K562 (cell line): Measurements from ENCODE around the gene PDE3A. TPM values are rescaled to one million over a fixed set of nuclear protein-coding genes. Genes with fewer than 3 reads are reported as not detected.

ENCODE experiments used
- ATAC-seq: fragments of 200-7000 bp; cut with Tn5 transposase; 3 replicates; pipeline ENCODE4 v1.9.1; 2020; ENCODE audit warnings: moderate library complexity
- BruUV-seq: library from RNA; stranded (reverse); fragments of 400-500 nt; replicated peaks from 2 replicates; lab custom pipeline; 2021; lab: Mats Ljungman, UMichigan
- CTCF ChIA-PET: fragments of 300-600 bp; formaldehyde crosslinking; extraction: SDS; loops from one replicate; lab custom pipeline; 2021; ENCODE audit warnings: low intra/inter-chr PET ratio; lab: Yijun Ruan, JAX
- POLR2A ChIA-PET: fragments of 300-600, 350-650 bp; sonication (Branson Sonifier 250); formaldehyde crosslinking; extraction: SDS; loops from one replicate; lab custom pipeline; 2021; ENCODE audit warnings: antibody characterized with exemption, inconsistent platforms; lab: Yijun Ruan, JAX
- DNase-seq, 4 experiments: peaks; one replicate each; pipeline versions ENCODE4 v3.0.0 to v3.0.0-alpha.2; 2011 to 2018; ENCODE audit warnings: low spot score in 3 of 4, mixed read lengths in 3 of 4; ENCODE audit errors: extremely low read depth in 1 of 4
- FAIRE-seq: peaks from 2 replicates; lab custom pipeline; 2011; peaks lifted over from hg19 to GRCh38; lab: Jason Lieb, UNC
- H2AFZ ChIP-seq: 2 replicates; pipeline ENCODE4 v1.6.0; 2011; ENCODE audit warnings: low read depth, low read length, control low read depth, inconsistent platforms
- H3K27ac ChIP-seq: fragments of 200-600 bp; 3 replicates; pipeline ENCODE4 v1.8.0; 2011; ENCODE audit warnings: low read depth, mild to moderate bottlenecking, control low read depth, inconsistent platforms, low read length, moderate library complexity, mixed read lengths; ENCODE audit errors: extremely low read depth
- H3K27me3 ChIP-seq, 2 experiments: fragments of 300-600 bp in 1 of 2; 2 replicates in 1 of 2; 3 replicates in 1 of 2; pipeline versions ENCODE4 v1.6.0 to v1.8.0; 2011; ENCODE audit warnings: inconsistent platforms in 2 of 2, low read length in 2 of 2, mild to moderate bottlenecking in 1 of 2, mixed read lengths in 1 of 2, moderate library complexity in 1 of 2; ENCODE audit not compliant: control insufficient read depth in 2 of 2, insufficient read depth in 2 of 2
- H3K36me3 ChIP-seq: fragments of 300-600 bp; 3 replicates; pipeline ENCODE4 v1.8.0; 2011; ENCODE audit warnings: mild to moderate bottlenecking, low read length, inconsistent platforms; ENCODE audit not compliant: control insufficient read depth, insufficient read depth
- H3K4me1 ChIP-seq, 2 experiments: fragments of 200-600 bp in 1 of 2; replicated peaks in 1 of 2; 2 replicates in 1 of 2; 3 replicates in 1 of 2; pipeline versions ENCODE4 v1.5.1 to v1.8.0; 2011; ENCODE audit warnings: inconsistent platforms in 2 of 2, low read length in 2 of 2, mild to moderate bottlenecking in 1 of 2, mixed read lengths in 1 of 2, moderate library complexity in 1 of 2; ENCODE audit not compliant: control insufficient read depth in 2 of 2, insufficient read depth in 2 of 2
- H3K4me2 ChIP-seq: 2 replicates; pipeline ENCODE4 v1.6.1; 2011; ENCODE audit warnings: low read length, control low read depth, inconsistent platforms, mixed read lengths; ENCODE audit not compliant: insufficient read depth
- H3K4me3 ChIP-seq: fragments of 200-600 bp; sonication (generic), shearing (Covaris generic); 2 replicates; pipeline ENCODE4 v1.5.1; 2016; ENCODE audit warnings: control low read depth, inconsistent platforms
- H3K79me2 ChIP-seq: fragments of 200-600 bp; 3 replicates; pipeline ENCODE4 v1.8.0; 2011; ENCODE audit warnings: low read length, inconsistent platforms; ENCODE audit not compliant: control insufficient read depth, insufficient read depth
- H3K9ac ChIP-seq, 2 experiments: 2 replicates each; pipeline versions ENCODE4 v1.6.0 to v1.6.1; 2011; ENCODE audit warnings: low read depth in 2 of 2, low read length in 2 of 2, control low read depth in 1 of 2, inconsistent platforms in 1 of 2, mild to moderate bottlenecking in 1 of 2, mixed read lengths in 1 of 2; ENCODE audit not compliant: insufficient read depth in 1 of 2
- H3K9me1 ChIP-seq: one replicate; pipeline ENCODE4 v1.6.0; 2011; ENCODE audit warnings: inconsistent platforms, mild to moderate bottlenecking, low read length, moderate library complexity; ENCODE audit not compliant: control insufficient read depth, insufficient read depth
- H3K9me3 ChIP-seq: replicated peaks from 2 replicates; pipeline ENCODE4 v1.5.1; 2011; ENCODE audit warnings: low read depth, low read length, inconsistent platforms; ENCODE audit not compliant: control insufficient read depth, insufficient read depth
- H4K20me1 ChIP-seq: replicated peaks from 2 replicates; pipeline ENCODE4 v1.6.1; 2011; ENCODE audit warnings: low read length, inconsistent platforms, mixed read lengths; ENCODE audit not compliant: control insufficient read depth, insufficient read depth
- CBFA2T2 ChIP-seq: fragments of 450-650 bp; conservative IDR thresholded peaks from 2 replicates; pipeline ENCODE4 v1.6.1; 2017; ENCODE audit warnings: mild to moderate bottlenecking
- ETV5 ChIP-seq: sonication (generic); formaldehyde crosslinking; IDR thresholded peaks from 2 replicates; pipeline ENCODE4 v1.4.0; 2020; ENCODE audit warnings: low read depth, mild to moderate bottlenecking, missing genetic modification reagents
- MCM5 ChIP-seq: fragments of 450-650 bp; IDR thresholded peaks from 2 replicates; pipeline ENCODE4 v1.6.1; 2016; ENCODE audit warnings: low read depth
- POLR2AphosphoS2 ChIP-seq: IDR thresholded peaks from 2 replicates; pipeline ENCODE4 v1.6.1; 2012; ENCODE audit warnings: low read length, improper control_type of control experiment
- SP2 ChIP-seq: IDR thresholded peaks from 2 replicates; pipeline ENCODE4 v1.6.1; 2011; ENCODE audit warnings: mild to moderate bottlenecking, low read depth, low read length, moderate library complexity; ENCODE audit not compliant: poor library complexity, severe bottlenecking; ENCODE audit errors: extremely low read depth
- TEAD4 ChIP-seq, 2 experiments: sonication (generic) in 1 of 2; formaldehyde crosslinking in 1 of 2; IDR thresholded peaks; 2 replicates each; pipeline versions ENCODE4 v1.6.1 to v1.8.0; 2012 to 2022; ENCODE audit warnings: borderline replicate concordance in 1 of 2, inconsistent platforms in 1 of 2, low read length in 1 of 2, mild to moderate bottlenecking in 1 of 2, missing genetic modification reagents in 1 of 2
- ZNF124 ChIP-seq: sonication (generic); formaldehyde crosslinking; IDR thresholded peaks from 2 replicates; pipeline ENCODE4 v1.8.1; 2022; ENCODE audit warnings: missing genetic modification reagents
- ZNF253 ChIP-seq: fragments of 250-450 bp; sonication (Bioruptor Pico); conservative IDR thresholded peaks from 2 replicates; pipeline ENCODE4 v1.6.1; 2021; ENCODE audit warnings: mild to moderate bottlenecking
- ZNF3 ChIP-seq: fragments of 250-450 bp; sonication (Bioruptor Pico); IDR thresholded peaks from 2 replicates; pipeline ENCODE4 v1.5.0; 2021; ENCODE audit warnings: mild to moderate bottlenecking, moderate library complexity
- ZNF589 ChIP-seq: fragments of 200-800 bp; sonication (Bioruptor generic); IDR thresholded peaks from 2 replicates; pipeline ENCODE4 v1.6.1; 2016; ENCODE audit warnings: low read depth, missing genetic modification characterization, missing compliant biosample characterization
- WGBS: fragments of 100-300 bp; shearing (Covaris generic); methylation state at CpG from one replicate; pipeline ENCODE4 v1.1.6; 2016; ENCODE audit warnings: low coverage, mixed read lengths; ENCODE audit not compliant: insufficient coverage; ENCODE audit errors: missing lambda C conversion rate; 5-methylcytosine and 5-hydroxymethylcytosine counted together
- in situ Hi-C: fragments of 300-500 bp; cut with MboI; formaldehyde crosslinking; loops from 4 replicates; pipeline ENCODE4 v1.15.0; 2018; ENCODE audit warnings: inconsistent platforms, mixed read lengths
- intact Hi-C: fragments of 100-400 bp; cut with micrococcal nuclease; formaldehyde crosslinking; loops from 2 replicates; pipeline ENCODE4 v1.14.2; 2022
- polyA plus RNA-seq, 8 experiments: library from polyadenylated mRNA; depleted of rRNA in 4 of 8; stranded (reverse) in 5 of 8; unstranded in 3 of 8; fragments of >200 nt; fragmentation: Nextera tagmentation in 2 of 8; fragmentation: Illumina TruSeq in 1 of 8; extraction: Ambion mirVana in 2 of 8; extraction: Trizol in 1 of 8; gene quantifications; 2 replicates each; pipeline versions ENCODE4 v1.2.1 to v1.2.3, GENCODE V29; 2011 to 2014; ENCODE audit warnings: inconsistent platforms in 1 of 8, missing spikeins in 1 of 8
- total RNA-seq, 7 experiments: library from RNA; depleted of rRNA in 6 of 7; stranded (reverse); fragments of >200 nt in 6 of 7; fragmentation: Illumina TruSeq in 2 of 7; extraction: Trizol in 2 of 7; gene quantifications; 2 replicates each; pipeline versions ENCODE4 v1.2.1 to v1.2.3, GENCODE V29; 2011 to 2021; ENCODE audit warnings: low replicate concordance in 1 of 7
- TF ChIP-seq, protein P1 (sequence below): fragments of 450-650 bp; IDR thresholded peaks from 2 replicates; pipeline ENCODE4 v1.7.1; 2018; ENCODE audit warnings: mild to moderate bottlenecking, low read depth; ENCODE audit not compliant: partially characterized antibody
- TF ChIP-seq, protein P2 (sequence below): fragments of 250-450 bp; sonication (Bioruptor Pico); IDR thresholded peaks from 2 replicates; pipeline ENCODE4 v1.4.0; 2020; ENCODE audit warnings: borderline replicate concordance

Gene PDE3A
- total and polyA plus RNA-seq, 9 of the 15 experiments (the other 6 are each of a cell fraction or from before 2014, with no cell fraction given), result 0.02 TPM; not detected in 8

DNA sequence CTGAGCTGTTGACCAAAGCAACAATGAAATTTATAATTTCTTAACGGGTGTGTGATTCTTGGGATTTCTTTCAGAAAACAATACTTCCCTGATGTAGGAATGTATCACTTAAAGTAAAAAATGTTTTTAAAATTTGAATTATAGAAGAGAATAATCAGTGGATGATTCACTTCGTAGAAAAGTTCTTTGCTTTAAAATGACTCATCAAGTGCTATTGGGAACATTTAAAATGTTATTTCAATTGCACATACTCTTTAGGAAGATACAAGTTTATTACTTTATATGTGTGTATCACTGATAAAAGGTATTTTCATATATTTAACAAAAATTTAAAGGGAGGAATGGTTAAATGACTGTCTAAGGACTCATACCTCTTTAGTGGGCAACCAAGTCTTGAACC is 155.3 kb downstream of the PDE3A start:
- ChIA-PET CTCF (no interaction called here), POLR2A (no interaction called here)
- Histone ChIP-seq H3K9me1 (no peaks in the 10 kb centered on the region), H3K4me2 (no peak overlapping the region), H3K27ac (no peak overlapping the region), H3K9me3 (no peaks in the 10 kb centered on the region), H3K9ac (no peak overlapping the region), H4K20me1 (no peaks in the 10 kb centered on the region), H3K4me1 (no peaks in the 10 kb centered on the region), H3K79me2 (no peaks in the 10 kb centered on the region)
- no TSS peak for BruUV-seq
- in situ Hi-C loops, result no loop called here
- WGBS, result 0% methylated on average over 2 of the region's 2 CpGs
- FAIRE-seq, result no peak
- no peak for ATAC-seq
- TF ChIP-seq, protein P1, sequence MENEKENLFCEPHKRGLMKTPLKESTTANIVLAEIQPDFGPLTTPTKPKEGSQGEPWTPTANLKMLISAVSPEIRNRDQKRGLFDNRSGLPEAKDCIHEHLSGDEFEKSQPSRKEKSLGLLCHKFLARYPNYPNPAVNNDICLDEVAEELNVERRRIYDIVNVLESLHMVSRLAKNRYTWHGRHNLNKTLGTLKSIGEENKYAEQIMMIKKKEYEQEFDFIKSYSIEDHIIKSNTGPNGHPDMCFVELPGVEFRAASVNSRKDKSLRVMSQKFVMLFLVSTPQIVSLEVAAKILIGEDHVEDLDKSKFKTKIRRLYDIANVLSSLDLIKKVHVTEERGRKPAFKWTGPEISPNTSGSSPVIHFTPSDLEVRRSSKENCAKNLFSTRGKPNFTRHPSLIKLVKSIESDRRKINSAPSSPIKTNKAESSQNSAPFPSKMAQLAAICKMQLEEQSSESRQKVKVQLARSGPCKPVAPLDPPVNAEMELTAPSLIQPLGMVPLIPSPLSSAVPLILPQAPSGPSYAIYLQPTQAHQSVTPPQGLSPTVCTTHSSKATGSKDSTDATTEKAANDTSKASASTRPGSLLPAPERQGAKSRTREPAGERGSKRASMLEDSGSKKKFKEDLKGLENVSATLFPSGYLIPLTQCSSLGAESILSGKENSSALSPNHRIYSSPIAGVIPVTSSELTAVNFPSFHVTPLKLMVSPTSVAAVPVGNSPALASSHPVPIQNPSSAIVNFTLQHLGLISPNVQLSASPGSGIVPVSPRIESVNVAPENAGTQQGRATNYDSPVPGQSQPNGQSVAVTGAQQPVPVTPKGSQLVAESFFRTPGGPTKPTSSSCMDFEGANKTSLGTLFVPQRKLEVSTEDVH, result no peak
- no peak for TF ChIP-seq SP2
- no peak for TF ChIP-seq ETV5 (CRISPR knock-in tag)
- no peak for TF ChIP-seq ZNF124
- TF ChIP-seq TEAD4 (IDR thresholded peaks at IDR 0.05; ENCODE audit: low read length), result no peak
- TF ChIP-seq TEAD4 (CRISPR knock-in tag; IDR thresholded peaks at IDR 0.05; ENCODE audit: borderline replicate concordance), result no peak
- no peak for TF ChIP-seq POLR2AphosphoS2
- no peak for TF ChIP-seq ZNF3 (CRISPR knock-in tag)
- TF ChIP-seq, protein P2, sequence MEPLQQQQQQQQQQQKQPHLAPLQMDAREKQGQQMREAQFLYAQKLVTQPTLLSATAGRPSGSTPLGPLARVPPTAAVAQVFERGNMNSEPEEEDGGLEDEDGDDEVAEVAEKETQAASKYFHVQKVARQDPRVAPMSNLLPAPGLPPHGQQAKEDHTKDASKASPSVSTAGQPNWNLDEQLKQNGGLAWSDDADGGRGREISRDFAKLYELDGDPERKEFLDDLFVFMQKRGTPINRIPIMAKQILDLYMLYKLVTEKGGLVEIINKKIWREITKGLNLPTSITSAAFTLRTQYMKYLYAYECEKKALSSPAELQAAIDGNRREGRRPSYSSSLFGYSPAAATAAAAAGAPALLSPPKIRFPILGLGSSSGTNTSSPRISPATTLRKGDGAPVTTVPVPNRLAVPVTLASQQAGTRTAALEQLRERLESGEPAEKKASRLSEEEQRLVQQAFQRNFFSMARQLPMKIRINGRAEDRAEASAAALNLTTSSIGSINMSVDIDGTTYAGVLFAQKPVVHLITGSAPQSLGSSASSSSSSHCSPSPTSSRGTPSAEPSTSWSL, result no peak
- TF ChIP-seq CBFA2T2, result no peak
- no peak for TF ChIP-seq ZNF253 (CRISPR knock-in tag)
- TF ChIP-seq ZNF589, result no peak
- no peak for TF ChIP-seq MCM5
- TF ChIP-seq, all 486 proteins: peak for 0
- Histone ChIP-seq H3K36me3 (no peaks in the 10 kb centered on the region), H2AFZ (no peak overlapping the region), H3K27me3 (no peaks in the 10 kb centered on the region), H3K4me3 (no peak overlapping the region)
- intact Hi-C loops, result no loop called here
- DNase-seq, result no peak
